Tibial nerve (tissue), 4 donors: ENCODE measurements around the gene IER5. TPM values are rescaled to one million over a fixed set of nuclear protein-coding genes. Genes with fewer than 3 reads are reported as not detected.
A peak's percentile ranks its signal among the peaks of the same experiment; 100 is the strongest.

Experiments used
- DNase-seq, 2 donors: peaks; one replicate each; pipeline ENCODE4 v3.0.0-alpha.2; 2019; ENCODE audit warnings: low spot score in 2 of 2
- H3K27ac ChIP-seq, 4 donors: fragments of 200-600 bp; sonication (generic) in 3 of 4; one replicate each; pipeline ENCODE4 v1.5.1; 2017 to 2019; ENCODE audit warnings: mild to moderate bottlenecking in 1 of 4
- H3K27me3 ChIP-seq, 2 donors: fragments of 200-600 bp; sonication (generic) in 1 of 2; one replicate each; pipeline versions ENCODE4 v1.5.1 to v1.6.0; 2017 to 2019
- H3K36me3 ChIP-seq, 3 donors: fragments of 200-600 bp; sonication (generic); one replicate each; pipeline ENCODE4 v1.5.1; 2018 to 2019
- H3K4me1 ChIP-seq, 4 donors: fragments of 200-600 bp; sonication (generic) in 3 of 4; one replicate each; pipeline ENCODE4 v1.5.1; 2017 to 2019
- H3K4me3 ChIP-seq, 4 donors: fragments of 200-600 bp; sonication (generic) in 3 of 4; one replicate each; pipeline ENCODE4 v1.5.1; 2017 to 2019; ENCODE audit warnings: mild to moderate bottlenecking in 1 of 4, moderate library complexity in 1 of 4
- H3K9me3 ChIP-seq, 4 donors: fragments of 200-600 bp; sonication (generic) in 3 of 4; one replicate each; pipeline ENCODE4 v1.5.1; 2017 to 2019
- CTCF ChIP-seq, 5 experiments: fragments of 200-600 bp in 3 of 5; fragments of 450-650 bp in 2 of 5; sonication (generic) in 3 of 5; IDR thresholded peaks; one replicate each; pipeline ENCODE4 v1.5.1; 2016 to 2019; ENCODE audit warnings: antibody characterized with exemption in 5 of 5, mild to moderate bottlenecking in 3 of 5, moderate library complexity in 2 of 5
- EP300 ChIP-seq, 2 donors: sonication (generic); formaldehyde crosslinking; IDR thresholded peaks; one replicate each; pipeline ENCODE4 v1.6.1; 2017; ENCODE audit warnings: antibody characterized with exemption in 2 of 2, mild to moderate bottlenecking in 1 of 2
- POLR2A ChIP-seq, 2 donors: fragments of 450-650 bp; IDR thresholded peaks; one replicate each; pipeline ENCODE4 v1.6.1; 2017; ENCODE audit warnings: antibody characterized with exemption in 2 of 2, mild to moderate bottlenecking in 2 of 2, moderate library complexity in 2 of 2
- WGBS, 2 donors: methylation state at CpG; one replicate each; pipeline ENCODE4 v1.1.5; 2018; 5-methylcytosine and 5-hydroxymethylcytosine counted together
- total RNA-seq, 4 donors: library from RNA; depleted of rRNA; stranded (reverse); fragments of >200 nt; gene quantifications; one replicate each; pipeline ENCODE4 v1.1.0, GENCODE V29; 2016

Gene IER5
- total RNA-seq, 4 donors from 2014 or later = 8.1 to 16.3 (median 13.1) TPM

- Histone ChIP-seq H3K9me3 (no peaks in the 10 kb centered on the region), H3K27ac (peak overlapping the region; percentile 78 to 91 (median 89)), H3K4me1 (peaks cover 0 to 48% (median 12%) of the 10 kb centered on the region in 4 donors), H3K27me3 (no peaks in the 10 kb centered on the region), H3K4me3 (peak overlapping the region; percentile 75 to 85 (median 82)), H3K36me3 (peaks cover 0 to 4% (median 0%) of the 10 kb centered on the region in 3 donors)
- 0% methylated on average over 33 to 37 of the region's 97 CpGs for WGBS, 2 donors
- TF ChIP-seq CTCF (IDR thresholded peaks at IDR 0.05) = no peak
- no peak for TF ChIP-seq POLR2A (IDR thresholded peaks at IDR 0.05)
- TF ChIP-seq EP300 (IDR thresholded peaks at IDR 0.05) = no peak
- no peak for DNase-seq
These were observed 646 bp downstream of the IER5 start for GRCh38 chr1:181089017-181089675.

GRCh38 chr1:181089676-181090544 lies 1.4 kb downstream of the IER5 start:
- Histone ChIP-seq H3K36me3 (peaks cover 0 to 4% (median 0%) of the 10 kb centered on the region in 3 donors), H3K27ac (peak overlapping the region; percentile 78 to 90 (median 83)), H3K27me3 (no peaks in the 10 kb centered on the region), H3K4me3 (peak overlapping the region; percentile 75 to 85 (median 82)), H3K9me3 (no peaks in the 10 kb centered on the region), H3K4me1 (peaks cover 0 to 53% (median 18%) of the 10 kb centered on the region in 4 donors)
- peak; percentile 30 to 57 for DNase-seq
- WGBS, 2 donors = 2 to 4% methylated on average over 40 to 44 of the region's 48 CpGs
- TF ChIP-seq POLR2A (IDR thresholded peaks at IDR 0.05) (peak in 1 of 2 donors; percentile 36), CTCF (IDR thresholded peaks at IDR 0.05) (peak in 2 of 5 experiments; percentile 24 to 27), EP300 (IDR thresholded peaks at IDR 0.05) (peak; percentile 15 to 71)

- H3K4me1 ChIP-seq = peaks cover 0 to 60% (median 20%) of the 10 kb centered on the region in 4 donors
These were observed 2.2 kb downstream of the IER5 start for GRCh38 chr1:181090641-181091126.

GRCh38 chr1:181091309-181092040 lies 3.0 kb downstream of the IER5 start:
- H3K4me3 ChIP-seq = peak overlapping the region in 2 of 4 donors; percentile 75 to 85
- peaks cover 0 to 66% (median 22%) of the 10 kb centered on the region in 4 donors for H3K4me1 ChIP-seq
- no peak for DNase-seq
- TF ChIP-seq POLR2A (IDR thresholded peaks at IDR 0.05) = no peak
- TF ChIP-seq EP300 (IDR thresholded peaks at IDR 0.05) = no peak
- no peak for TF ChIP-seq CTCF (IDR thresholded peaks at IDR 0.05)
- H3K36me3 ChIP-seq = peaks cover 0 to 4% (median 0%) of the 10 kb centered on the region in 3 donors
- WGBS, 2 donors = 83 to 88% methylated on average over 8 of the region's 8 CpGs
- no peaks in the 10 kb centered on the region for H3K9me3 ChIP-seq
- H3K27ac ChIP-seq = peak overlapping the region in 2 of 4 donors; percentile 88 to 90
- no peaks in the 10 kb centered on the region for H3K27me3 ChIP-seq

More at GRCh38 chr1:181090641-181091126, 2.2 kb downstream of the IER5 start:
- no peak for DNase-seq
- no peak for TF ChIP-seq EP300 (IDR thresholded peaks at IDR 0.05)
- no peak for TF ChIP-seq POLR2A (IDR thresholded peaks at IDR 0.05)
- TF ChIP-seq CTCF (IDR thresholded peaks at IDR 0.05) = no peak
- Histone ChIP-seq H3K36me3 (peaks cover 0 to 4% (median 0%) of the 10 kb centered on the region in 3 donors), H3K9me3 (no peaks in the 10 kb centered on the region), H3K27me3 (no peaks in the 10 kb centered on the region), H3K27ac (peak overlapping the region; percentile 78 to 90 (median 83)), H3K4me3 (peak overlapping the region; percentile 75 to 85 (median 82))
- 53 to 57% methylated on average over 9 of the region's 9 CpGs for WGBS, 2 donors
